ENCODE measurements around the gene PLSCR1.
A peak's percentile ranks its signal among the peaks of the same experiment; 100 is the strongest.

Gene PLSCR1

GRCh38 chr3:146472611-146473010 is 71.8 kb downstream of the PLSCR1 start:
- no peak for DNase-seq (ENCODE audit: low read depth)

GRCh38 chr3:146471012-146471411 is 73.4 kb downstream of the PLSCR1 start:
- DNase-seq (ENCODE audit: low read depth), result no peak

GRCh38 chr3:146470425-146470990 is 73.9 kb downstream of the PLSCR1 start:
- no peak for DNase-seq (ENCODE audit: low read depth)

GRCh38 chr3:146469150-146470017 is 75.0 kb downstream of the PLSCR1 start, which contains the start of gene PLSCR2:
PLSCR2 (minus strand) TSS chr3:146469561; CDS start chr3:146459904, 9,657 bp downstream.
- peak; percentile 58 for DNase-seq (ENCODE audit: low read depth)

GRCh38 chr3:146468671-146469149 is 75.7 kb downstream of the PLSCR1 start:
- no peak for DNase-seq (ENCODE audit: low read depth)

GRCh38 chr3:146468234-146468633 is 76.2 kb downstream of the PLSCR1 start:
- DNase-seq (ENCODE audit: low read depth), result no peak

- DNase-seq (ENCODE audit: low read depth), result no peak
These were observed 77.8 kb downstream of the PLSCR1 start for GRCh38 chr3:146466604-146467003.

- DNase-seq (ENCODE audit: low read depth), result no peak
These were observed 78.5 kb downstream of the PLSCR1 start for GRCh38 chr3:146465693-146466465.
